Cerebellar nuclear complex (tissue), 1 donor: ENCODE measurements around the gene RRH.
"Not testable (repeated sequence)": the region's sequence is repeated elsewhere in the genome, so short reads cannot be mapped to it uniquely, and the experiment has no call there.

Experiments
- DNase-seq, 2 experiments: peaks; one replicate each; lab custom pipeline; 2025; lab: John Stamatoyannopoulos, UW

The RRH gene

GRCh38 chr4:109846395-109847098 lies 18.8 kb downstream of the RRH start:
- DNase-seq: no peak

- DNase-seq: no peak
Measured at GRCh38 chr4:109847896-109848442, 20.2 kb downstream of the RRH start, which contains the start of gene LRIT3. LRIT3 (plus strand) TSS chr4:109848107; CDS start chr4:109848202, 95 bp downstream.

DNA sequence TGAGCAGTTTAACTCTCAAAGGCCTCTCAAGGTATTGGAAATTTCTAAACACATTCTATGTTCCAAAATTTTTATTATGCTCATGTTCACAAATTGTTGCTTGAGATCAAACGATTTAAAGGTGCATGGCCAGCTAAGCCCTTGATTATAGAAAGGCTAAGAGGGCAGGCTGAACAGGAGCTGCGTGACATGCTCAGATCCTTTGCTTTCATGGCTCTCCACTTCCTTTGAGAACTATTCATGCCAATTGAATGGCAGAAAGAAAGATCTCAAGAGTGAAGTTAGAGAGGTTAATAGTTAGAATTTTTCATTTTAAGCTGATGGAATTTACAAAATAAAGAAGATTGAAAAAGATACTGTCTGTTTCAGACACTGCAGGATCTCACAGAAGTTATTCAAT lies 20.7 kb downstream of the RRH start:
- DNase-seq: no peak

DNA sequence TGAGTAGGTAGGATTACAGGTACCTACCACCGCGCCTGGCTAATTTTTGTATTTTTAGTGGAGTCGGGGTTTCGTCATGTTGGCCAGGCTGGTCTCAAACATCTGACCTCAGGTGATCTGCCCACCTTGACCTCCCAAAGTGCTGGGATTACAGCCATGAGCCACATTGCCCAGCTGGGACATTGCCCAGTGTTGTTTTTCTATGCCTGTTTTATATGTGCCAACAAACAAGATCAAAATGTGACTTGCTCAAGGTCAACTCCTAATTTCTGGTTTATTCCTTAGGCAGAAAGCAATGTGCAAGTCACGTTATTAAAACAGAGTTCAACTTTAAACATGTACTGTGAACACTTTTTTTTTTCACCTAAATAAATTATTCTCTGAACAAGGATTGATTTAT lies 22.8 kb downstream of the RRH start:
- no peak for DNase-seq

DNA sequence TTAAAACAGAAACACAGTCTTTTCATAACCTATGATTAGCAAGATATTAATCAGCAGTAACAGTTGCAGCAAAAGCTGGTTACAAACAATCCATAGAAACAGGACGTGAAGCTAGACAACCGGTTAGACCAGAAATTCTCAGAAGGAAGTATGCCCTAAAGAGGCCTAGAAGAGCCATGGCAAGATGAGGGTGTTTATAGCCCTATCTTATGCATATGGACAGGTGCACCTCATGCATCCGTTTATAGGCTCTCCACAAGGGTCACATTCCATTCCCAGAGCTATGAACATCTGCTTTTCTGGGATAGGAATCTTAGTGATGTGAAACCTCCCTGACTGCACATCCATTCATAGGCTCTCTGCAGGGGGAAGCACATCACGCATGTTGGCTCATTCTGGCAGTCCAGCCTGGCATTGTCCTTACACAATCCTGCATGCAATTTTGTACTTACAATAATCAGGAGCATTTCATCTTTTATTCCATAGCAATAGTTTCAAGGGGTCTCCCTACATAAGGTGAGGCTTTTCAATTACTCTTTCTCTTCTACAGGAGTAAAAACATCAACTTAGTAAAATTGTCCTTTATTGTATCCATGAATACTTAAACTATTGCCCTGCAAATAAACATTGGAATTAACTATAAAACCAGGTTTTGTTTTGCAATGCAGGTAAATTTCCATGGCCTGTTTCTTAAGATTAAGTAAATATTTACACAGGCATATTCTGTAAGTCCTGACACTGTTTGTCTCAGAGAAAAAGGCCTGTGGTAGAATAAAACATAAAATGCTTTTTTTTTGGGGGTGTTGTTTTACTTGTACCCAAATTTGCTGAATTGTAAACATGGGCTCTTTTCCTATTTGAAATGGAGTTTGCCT lies 31.9 kb downstream of the RRH start:
- not testable (repeated sequence) for DNase-seq

GRCh38 chr4:109861271-109861670 lies 33.5 kb downstream of the RRH start:
- DNase-seq: no peak

GRCh38 chr4:109861916-109862511 lies 34.2 kb downstream of the RRH start:
- no peak for DNase-seq

DNA sequence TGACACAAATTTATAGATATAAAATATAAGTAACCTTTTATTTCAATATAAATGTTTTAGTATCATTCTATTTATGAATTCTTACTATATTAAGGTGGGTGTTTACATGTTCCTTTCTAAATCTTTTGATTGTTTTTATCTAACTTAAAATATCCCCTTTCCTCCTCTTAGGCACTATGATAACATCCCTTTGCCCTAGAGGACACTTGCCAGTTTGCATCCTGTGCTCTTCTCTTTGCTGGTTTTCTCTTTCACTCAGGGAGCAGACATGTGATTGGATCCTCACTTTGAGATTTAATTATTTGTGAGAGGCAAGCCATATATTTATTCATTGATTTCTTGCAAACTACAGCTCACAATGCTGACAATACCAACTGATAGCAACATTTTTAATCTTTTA lies 36.4 kb downstream of the RRH start:
- DNase-seq: no peak

- DNase-seq: no peak
Measured at GRCh38 chr4:109870061-109870460, 42.3 kb downstream of the RRH start.

DNA sequence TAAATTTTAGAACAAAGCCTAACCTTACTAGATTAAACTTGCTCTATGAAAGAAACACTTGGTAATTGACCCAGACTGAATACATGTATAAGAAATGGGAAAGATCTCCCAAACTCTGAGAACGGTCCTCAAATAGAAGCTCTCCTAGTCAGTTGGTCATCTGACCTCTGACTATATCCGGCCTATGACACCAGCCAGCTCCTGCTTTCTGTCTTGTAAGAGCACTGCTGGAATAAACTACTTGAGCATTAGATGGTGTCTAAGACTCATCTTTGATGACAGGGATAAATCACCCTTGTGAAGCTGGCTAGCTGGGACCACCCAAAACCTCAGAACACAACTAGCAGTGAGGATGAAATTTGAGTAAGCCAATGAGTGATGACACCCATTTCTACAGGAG lies 44.3 kb downstream of the RRH start:
- no peak for DNase-seq

- DNase-seq: no peak
Measured at GRCh38 chr4:109872950-109873656, 45.3 kb downstream of the RRH start.

DNA sequence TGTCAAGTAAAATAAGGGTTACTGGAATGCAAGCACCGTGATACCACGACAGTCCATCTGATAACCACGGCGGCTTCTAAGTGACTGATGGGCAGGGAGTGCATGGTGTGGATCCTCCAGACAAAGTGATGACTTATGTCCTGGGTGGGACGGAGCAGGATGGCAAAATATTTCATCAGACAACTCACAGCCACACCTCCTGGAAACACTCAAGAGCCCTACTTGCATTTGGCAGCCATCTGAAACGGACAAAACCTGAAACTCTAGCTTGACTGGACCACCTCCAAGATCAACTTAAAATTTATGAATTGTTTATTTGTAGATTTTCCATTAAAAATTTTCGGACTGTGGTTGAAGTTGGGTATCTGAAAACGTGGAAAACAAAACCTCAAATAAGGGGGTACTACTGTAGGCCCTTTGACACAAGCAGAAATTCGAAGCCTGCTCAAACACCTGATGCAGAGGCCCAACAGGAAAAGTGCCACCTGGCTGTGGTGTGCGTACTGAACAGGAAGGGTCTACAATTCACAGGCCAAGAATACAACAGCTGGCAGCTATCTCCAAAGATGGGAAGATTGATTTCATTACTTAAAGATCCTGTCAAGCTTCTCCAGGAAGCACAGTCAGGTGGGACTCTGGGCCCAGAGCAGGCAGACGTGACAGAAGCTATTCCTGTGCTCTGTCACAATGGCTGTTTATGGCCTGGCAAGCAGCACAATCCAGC lies 46.2 kb downstream of the RRH start:
- no peak for DNase-seq

DNA sequence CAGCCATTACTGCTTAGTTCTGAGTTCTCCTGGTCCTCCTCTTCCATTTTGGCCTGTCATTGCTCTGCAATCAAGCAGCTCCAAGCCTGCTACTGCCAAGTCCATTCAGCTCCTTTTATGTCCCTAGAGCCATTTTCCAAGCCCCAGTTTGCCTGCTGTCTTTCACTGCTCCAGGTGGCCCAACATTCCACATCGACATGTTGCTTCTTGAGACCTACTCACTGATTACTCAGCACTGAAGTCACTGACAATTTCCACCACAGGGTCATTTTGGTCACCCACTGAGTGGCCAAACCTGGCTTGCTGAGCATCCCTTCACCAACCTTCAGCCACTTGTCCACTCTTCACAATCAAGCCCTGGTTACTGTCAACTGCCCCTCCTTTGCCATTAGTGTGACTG lies 47.3 kb downstream of the RRH start:
- no peak for DNase-seq

DNA sequence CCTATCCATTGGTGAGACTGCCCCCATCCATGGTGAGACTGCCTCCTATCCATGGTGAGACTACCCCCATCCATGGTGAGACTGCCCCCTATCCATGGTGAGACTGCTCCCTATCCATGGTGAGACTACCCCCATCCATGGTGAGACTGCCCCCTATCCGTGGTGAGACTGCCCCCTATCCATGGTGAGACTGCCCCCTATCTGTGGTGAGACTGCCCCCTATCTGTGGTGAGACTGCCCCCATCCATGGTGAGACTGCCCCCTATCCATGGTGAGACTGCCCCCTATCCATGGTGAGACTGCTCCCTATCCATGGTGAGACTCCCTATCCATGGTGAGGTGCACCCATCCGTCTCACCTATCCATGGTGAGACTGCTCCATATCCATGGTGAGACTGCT lies 47.8 kb downstream of the RRH start:
- DNase-seq: not testable (repeated sequence)

DNA sequence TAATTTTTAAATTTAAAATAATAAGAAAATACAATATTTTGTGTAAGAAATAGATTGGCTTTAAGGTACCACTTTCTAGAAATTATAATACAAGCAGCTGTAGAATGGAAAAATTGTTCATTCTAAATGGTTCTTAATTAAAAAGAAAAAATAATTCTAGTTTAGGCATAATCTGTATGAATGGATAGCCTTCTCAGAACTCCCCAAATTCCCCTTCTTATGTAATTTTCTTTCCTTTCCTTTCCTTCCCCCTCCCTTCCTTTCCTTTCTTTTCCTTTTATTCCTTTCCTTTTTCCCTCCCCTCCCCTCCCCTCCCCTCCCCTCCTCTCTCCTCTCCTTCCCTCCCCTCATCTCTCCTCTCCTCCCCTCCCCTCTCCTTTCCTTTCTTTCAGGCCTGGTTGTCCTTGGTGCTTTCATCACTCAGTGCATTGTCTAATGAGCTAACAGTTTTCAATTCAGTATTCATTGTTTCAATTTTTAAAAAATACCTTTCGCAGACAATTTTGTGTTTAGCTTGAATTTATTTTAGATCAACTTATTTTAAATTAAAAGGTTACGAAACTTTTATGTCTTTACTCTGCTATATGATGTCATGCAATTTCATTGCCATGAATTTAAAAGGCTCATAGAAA lies 49.0 kb downstream of the RRH start:
- no peak for DNase-seq

DNA sequence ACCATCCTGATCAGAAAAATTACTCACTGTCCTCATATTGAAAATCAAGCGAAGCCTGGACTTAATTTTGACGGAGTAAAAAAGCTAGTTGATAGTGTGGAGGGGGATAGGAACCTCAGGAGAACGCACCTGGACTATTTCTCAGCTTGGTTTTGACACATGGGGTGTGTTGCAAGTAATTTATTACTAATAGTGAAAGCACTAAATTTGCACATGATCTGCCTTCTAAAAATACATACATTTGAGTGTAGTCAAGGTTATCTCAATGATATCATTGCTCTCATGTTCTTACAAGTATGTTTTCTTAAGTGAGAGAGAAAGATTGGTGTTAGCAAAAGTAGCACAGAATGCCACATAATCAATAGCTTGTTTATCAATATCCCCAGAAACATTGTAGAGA lies 49.6 kb downstream of the RRH start:
- no peak for DNase-seq

- DNase-seq: no peak
Measured at GRCh38 chr4:109878355-109878754, 50.6 kb downstream of the RRH start.

DNA sequence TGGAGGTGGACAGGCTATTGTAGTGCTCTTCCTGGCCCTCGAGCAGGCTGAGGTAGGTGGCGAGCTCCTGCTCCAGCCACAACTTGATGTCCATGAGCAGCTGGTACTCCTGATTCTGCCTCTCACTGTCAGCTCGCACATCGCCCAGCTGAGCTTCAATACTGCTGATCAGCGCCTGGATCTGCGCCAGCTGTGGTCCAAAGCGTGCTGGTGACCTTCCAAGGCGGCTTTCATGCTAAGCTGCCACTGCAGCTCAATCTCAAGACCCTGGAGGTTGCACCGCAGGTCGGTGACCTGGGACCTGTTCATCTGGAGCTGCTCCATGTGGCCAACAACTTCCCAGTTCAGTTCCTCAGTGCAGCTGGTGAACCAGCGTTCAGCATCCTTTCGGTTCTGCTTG lies 51.3 kb downstream of the RRH start:
- no peak for DNase-seq

DNA sequence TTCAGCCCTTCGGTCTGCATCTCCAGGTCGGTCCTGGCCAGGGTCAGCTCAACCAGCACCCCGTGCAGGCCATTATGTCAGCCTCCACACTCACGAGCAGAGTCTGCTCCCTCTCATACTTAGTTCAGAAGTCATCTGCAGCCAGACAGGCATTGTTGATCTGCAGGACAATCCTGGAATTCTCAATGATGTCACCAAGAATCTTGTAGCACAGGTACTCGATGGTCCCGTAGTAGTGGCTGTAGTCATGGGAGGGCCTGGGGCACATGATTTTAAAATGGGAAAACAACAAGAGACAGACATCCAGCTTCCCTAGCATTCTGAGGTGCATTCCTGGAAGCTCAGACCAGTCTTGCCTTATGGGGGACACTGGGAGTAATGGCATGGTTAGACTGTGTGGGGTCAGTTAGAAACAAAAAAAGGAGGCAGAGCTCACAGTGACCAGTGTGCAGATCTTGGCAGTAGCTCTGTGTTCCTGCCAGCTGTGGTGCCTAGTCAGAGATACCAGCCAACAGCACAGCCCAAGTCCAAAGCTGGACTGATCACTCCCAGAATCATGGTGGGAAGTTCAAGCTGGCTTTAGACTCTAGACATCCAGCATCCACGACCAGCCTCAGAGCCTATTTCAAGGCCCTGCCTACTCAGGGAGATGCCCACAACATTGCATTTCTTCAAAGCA lies 52.0 kb downstream of the RRH start:
- no peak for DNase-seq

DNA sequence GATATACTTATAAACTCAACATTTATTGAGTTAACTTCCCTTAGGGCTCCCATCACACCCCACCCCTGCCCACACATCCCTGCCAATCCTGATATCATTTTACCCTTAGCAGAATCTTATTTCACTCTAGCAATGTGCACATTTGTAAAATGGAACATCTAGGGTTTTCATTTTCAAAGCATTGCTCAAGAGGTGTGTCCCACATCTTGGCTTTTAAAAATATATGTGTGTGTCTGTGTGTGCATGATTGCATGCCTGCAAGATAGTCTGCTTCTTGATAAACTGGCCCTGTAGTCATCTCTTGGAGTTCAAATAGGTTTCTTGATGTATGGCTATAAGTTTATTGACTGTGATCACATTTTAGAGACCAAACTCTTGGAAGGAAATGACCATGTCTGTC lies 58.5 kb downstream of the RRH start:
- DNase-seq: no peak
